ENCODE results near the gene MVD. TPM values are rescaled to one million over a fixed set of nuclear protein-coding genes. Genes with fewer than 3 reads are reported as not detected.
A peak's percentile ranks its signal among the peaks of the same experiment; 100 is the strongest.

Gene MVD
- total RNA-seq, 1 donor from 2014 or later = 196 TPM

DNA sequence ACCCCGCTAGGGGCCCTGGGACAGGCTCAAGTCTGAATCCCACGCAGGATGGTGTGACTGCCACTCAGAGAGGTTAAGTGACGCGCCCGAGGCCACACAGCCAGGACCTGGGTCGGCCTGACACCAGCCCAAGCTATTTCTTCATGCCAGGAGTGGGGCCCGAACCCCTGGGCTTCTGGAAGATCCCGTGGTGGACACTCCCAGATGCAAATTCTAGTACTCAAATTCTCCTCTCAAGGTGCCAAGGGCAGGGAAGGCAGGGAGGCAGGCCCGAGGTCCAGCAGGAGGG, 19.3 kb downstream of the MVD start:
- Mint-ChIP-seq H3K4me1 (peaks cover 11% of the 10 kb centered on the region), H3K27ac (ENCODE audit: unreplicated experiment) (no peak overlapping the region), H3K9me3 (no peaks in the 10 kb centered on the region), H3K27me3 (ENCODE audit: low read depth) (peaks cover 8% of the 10 kb centered on the region), H3K4me3 (no peak overlapping the region), H3K36me3 (ENCODE audit: low read depth) (no peaks in the 10 kb centered on the region)
- TF ChIP-seq, protein P1, sequence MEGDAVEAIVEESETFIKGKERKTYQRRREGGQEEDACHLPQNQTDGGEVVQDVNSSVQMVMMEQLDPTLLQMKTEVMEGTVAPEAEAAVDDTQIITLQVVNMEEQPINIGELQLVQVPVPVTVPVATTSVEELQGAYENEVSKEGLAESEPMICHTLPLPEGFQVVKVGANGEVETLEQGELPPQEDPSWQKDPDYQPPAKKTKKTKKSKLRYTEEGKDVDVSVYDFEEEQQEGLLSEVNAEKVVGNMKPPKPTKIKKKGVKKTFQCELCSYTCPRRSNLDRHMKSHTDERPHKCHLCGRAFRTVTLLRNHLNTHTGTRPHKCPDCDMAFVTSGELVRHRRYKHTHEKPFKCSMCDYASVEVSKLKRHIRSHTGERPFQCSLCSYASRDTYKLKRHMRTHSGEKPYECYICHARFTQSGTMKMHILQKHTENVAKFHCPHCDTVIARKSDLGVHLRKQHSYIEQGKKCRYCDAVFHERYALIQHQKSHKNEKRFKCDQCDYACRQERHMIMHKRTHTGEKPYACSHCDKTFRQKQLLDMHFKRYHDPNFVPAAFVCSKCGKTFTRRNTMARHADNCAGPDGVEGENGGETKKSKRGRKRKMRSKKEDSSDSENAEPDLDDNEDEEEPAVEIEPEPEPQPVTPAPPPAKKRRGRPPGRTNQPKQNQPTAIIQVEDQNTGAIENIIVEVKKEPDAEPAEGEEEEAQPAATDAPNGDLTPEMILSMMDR (conservative IDR thresholded peaks at IDR 0.05) = no peak
- no peak for DNase-seq (ENCODE audit: low read depth, low spot score)

DNA sequence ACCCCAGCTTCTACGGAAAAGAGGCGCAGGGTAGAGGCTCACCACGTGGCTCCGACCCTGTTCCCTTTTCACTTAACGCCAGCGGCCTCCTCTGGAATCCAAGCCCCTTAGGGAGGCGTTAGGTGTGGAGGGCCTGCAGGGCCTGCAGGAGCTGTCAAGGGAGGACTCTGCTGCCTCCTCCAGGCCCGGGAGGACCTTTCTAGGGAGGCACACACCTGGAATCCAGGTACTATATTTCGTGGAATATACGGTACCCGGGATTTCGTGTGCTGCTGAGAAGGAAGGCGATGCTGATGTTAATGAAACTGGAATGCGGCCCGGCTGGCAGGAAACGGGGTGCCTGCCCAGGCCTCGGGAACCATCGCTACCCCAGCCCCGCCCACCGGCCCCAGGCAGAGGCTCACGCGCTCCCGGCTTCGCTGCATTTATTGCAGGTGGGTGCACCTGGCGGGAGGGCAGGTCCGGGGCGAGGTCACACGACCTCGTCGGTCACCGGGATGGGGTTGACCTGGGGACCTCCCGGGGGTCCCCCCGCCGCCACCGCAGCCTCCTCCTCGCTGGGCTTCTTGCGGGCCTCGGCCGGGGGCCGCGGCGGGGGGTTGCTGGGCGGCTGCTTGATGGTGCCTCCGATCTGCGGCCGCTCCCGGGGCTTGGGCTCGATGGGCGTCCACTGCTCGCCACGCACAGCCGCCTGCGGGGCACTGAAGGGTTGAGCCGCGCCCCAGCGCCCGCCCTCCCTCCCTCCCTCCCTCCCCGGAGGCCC, 19.8 kb downstream of the MVD start:
- no peak overlapping the region for H3K27ac Mint-ChIP-seq (ENCODE audit: unreplicated experiment)
- no peak for DNase-seq (ENCODE audit: low read depth, low spot score)
- no peaks in the 10 kb centered on the region for H3K9me3 Mint-ChIP-seq
- TF ChIP-seq, protein P1 (conservative IDR thresholded peaks at IDR 0.05) = no peak
- H3K4me3 Mint-ChIP-seq = no peak overlapping the region
- no peaks in the 10 kb centered on the region for H3K36me3 Mint-ChIP-seq (ENCODE audit: low read depth)
- peaks cover 11% of the 10 kb centered on the region for H3K4me1 Mint-ChIP-seq
- H3K27me3 Mint-ChIP-seq (ENCODE audit: low read depth) = peaks cover 12% of the 10 kb centered on the region

GRCh38 chr16:88640498-88641247, 22.2 kb downstream of the MVD start:
- no peak for DNase-seq (ENCODE audit: low read depth, low spot score)
- TF ChIP-seq, protein P1 (conservative IDR thresholded peaks at IDR 0.05) = no peak
- peak overlapping the region; percentile 42 for H3K4me3 Mint-ChIP-seq
- peaks cover 23% of the 10 kb centered on the region for H3K27me3 Mint-ChIP-seq (ENCODE audit: low read depth)
- no peaks in the 10 kb centered on the region for H3K9me3 Mint-ChIP-seq
- H3K4me1 Mint-ChIP-seq = peaks cover 11% of the 10 kb centered on the region
- no peaks in the 10 kb centered on the region for H3K36me3 Mint-ChIP-seq (ENCODE audit: low read depth)
- no peak overlapping the region for H3K27ac Mint-ChIP-seq (ENCODE audit: unreplicated experiment)

GRCh38 chr16:88640039-88640495, 22.8 kb downstream of the MVD start:
- peak overlapping the region; percentile 42 for H3K4me3 Mint-ChIP-seq
- H3K27me3 Mint-ChIP-seq (ENCODE audit: low read depth) = peaks cover 26% of the 10 kb centered on the region
- H3K36me3 Mint-ChIP-seq (ENCODE audit: low read depth) = no peaks in the 10 kb centered on the region
- H3K9me3 Mint-ChIP-seq = no peaks in the 10 kb centered on the region
- no peak for DNase-seq (ENCODE audit: low read depth, low spot score)
- TF ChIP-seq, protein P1 (conservative IDR thresholded peaks at IDR 0.05) = no peak
- H3K27ac Mint-ChIP-seq (ENCODE audit: unreplicated experiment) = no peak overlapping the region
- H3K4me1 Mint-ChIP-seq = peaks cover 10% of the 10 kb centered on the region

GRCh38 chr16:88639231-88640038, 23.5 kb downstream of the MVD start:
- peaks cover 8% of the 10 kb centered on the region for H3K4me1 Mint-ChIP-seq
- TF ChIP-seq, protein P1 (conservative IDR thresholded peaks at IDR 0.05) = no peak
- H3K4me3 Mint-ChIP-seq = no peak overlapping the region
- DNase-seq (ENCODE audit: low read depth, low spot score) = no peak
- H3K9me3 Mint-ChIP-seq = no peaks in the 10 kb centered on the region
- H3K36me3 Mint-ChIP-seq (ENCODE audit: low read depth) = no peaks in the 10 kb centered on the region
- peaks cover 25% of the 10 kb centered on the region for H3K27me3 Mint-ChIP-seq (ENCODE audit: low read depth)
- H3K27ac Mint-ChIP-seq (ENCODE audit: unreplicated experiment) = no peak overlapping the region
